ENCODE data around the gene SYCE3.

DNA sequence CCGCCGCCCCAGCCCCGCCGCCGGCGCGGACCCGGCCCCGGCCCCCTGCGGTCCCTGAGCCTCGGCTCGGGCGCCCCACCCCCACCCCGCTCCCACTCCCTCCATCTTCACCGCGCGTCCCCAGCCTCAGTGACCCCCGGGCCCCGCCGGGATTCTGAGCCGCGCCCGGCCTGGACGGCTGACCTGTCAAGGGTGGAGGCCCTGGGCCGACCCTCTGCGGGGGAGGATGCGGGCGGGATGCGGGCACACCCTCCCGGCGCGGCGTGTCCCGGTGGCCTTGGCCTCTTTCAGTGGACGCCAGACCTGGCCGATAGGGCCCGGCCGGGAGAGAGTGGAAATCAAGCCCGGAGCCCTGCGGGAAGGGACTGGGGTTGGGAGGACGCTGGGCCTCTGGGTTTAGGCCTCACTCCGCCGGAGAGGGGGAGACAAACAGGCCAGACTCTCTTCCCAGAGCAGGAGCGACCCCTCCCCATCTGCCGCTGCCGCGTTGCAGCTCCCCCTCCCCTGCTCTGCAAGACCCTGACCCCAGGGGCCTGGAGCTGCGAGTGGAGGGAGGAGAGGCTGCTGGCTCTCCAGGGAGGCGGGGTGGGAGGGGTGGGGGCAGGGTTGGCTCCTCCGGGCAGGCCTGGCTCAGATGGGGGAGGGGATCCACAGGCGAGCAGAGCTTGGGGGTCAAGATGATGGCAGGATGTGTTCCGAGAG is 38.4 kb upstream of the SYCE3 start:
- TF ChIP-seq SMC3 (IDR thresholded peaks at IDR 0.05; ENCODE audit: low read depth, low read length) (no peak), EZH2phosphoT487 (IDR thresholded peaks at IDR 0.05; ENCODE audit: borderline replicate concordance, low read depth) (no peak), POLR2AphosphoS5 (IDR thresholded peaks at IDR 0.05; ENCODE audit: low read depth, low read length) (no peak), TCF12 (IDR thresholded peaks at IDR 0.05) (no peak), RCOR1 (IDR thresholded peaks at IDR 0.05; ENCODE audit: low read length) (no peak), YY1 (IDR thresholded peaks at IDR 0.05; ENCODE audit: low read depth) (no peak), GABPA (IDR thresholded peaks at IDR 0.05; ENCODE audit: low read depth) (no peak), TEAD4 (IDR thresholded peaks at IDR 0.05; ENCODE audit: borderline replicate concordance, insufficient read depth) (no peak), RFX5 (IDR thresholded peaks at IDR 0.05; ENCODE audit: low read length) (no peak), TAF1 (IDR thresholded peaks at IDR 0.05; ENCODE audit: borderline replicate concordance, low read depth, low read length) (no peak)
- TF ChIP-seq, protein P1, sequence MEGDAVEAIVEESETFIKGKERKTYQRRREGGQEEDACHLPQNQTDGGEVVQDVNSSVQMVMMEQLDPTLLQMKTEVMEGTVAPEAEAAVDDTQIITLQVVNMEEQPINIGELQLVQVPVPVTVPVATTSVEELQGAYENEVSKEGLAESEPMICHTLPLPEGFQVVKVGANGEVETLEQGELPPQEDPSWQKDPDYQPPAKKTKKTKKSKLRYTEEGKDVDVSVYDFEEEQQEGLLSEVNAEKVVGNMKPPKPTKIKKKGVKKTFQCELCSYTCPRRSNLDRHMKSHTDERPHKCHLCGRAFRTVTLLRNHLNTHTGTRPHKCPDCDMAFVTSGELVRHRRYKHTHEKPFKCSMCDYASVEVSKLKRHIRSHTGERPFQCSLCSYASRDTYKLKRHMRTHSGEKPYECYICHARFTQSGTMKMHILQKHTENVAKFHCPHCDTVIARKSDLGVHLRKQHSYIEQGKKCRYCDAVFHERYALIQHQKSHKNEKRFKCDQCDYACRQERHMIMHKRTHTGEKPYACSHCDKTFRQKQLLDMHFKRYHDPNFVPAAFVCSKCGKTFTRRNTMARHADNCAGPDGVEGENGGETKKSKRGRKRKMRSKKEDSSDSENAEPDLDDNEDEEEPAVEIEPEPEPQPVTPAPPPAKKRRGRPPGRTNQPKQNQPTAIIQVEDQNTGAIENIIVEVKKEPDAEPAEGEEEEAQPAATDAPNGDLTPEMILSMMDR (IDR thresholded peaks at IDR 0.05), result no peak
- TF ChIP-seq, protein P2, sequence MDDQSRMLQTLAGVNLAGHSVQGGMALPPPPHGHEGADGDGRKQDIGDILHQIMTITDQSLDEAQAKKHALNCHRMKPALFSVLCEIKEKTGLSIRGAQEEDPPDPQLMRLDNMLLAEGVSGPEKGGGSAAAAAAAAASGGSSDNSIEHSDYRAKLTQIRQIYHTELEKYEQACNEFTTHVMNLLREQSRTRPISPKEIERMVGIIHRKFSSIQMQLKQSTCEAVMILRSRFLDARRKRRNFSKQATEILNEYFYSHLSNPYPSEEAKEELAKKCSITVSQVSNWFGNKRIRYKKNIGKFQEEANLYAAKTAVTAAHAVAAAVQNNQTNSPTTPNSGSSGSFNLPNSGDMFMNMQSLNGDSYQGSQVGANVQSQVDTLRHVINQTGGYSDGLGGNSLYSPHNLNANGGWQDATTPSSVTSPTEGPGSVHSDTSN (IDR thresholded peaks at IDR 0.05), result no peak
- TF ChIP-seq, protein P3, sequence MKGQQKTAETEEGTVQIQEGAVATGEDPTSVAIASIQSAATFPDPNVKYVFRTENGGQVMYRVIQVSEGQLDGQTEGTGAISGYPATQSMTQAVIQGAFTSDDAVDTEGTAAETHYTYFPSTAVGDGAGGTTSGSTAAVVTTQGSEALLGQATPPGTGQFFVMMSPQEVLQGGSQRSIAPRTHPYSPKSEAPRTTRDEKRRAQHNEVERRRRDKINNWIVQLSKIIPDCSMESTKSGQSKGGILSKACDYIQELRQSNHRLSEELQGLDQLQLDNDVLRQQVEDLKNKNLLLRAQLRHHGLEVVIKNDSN (IDR thresholded peaks at IDR 0.05; ENCODE audit: borderline replicate concordance, low read depth), result no peak
- TF ChIP-seq, protein P4, sequence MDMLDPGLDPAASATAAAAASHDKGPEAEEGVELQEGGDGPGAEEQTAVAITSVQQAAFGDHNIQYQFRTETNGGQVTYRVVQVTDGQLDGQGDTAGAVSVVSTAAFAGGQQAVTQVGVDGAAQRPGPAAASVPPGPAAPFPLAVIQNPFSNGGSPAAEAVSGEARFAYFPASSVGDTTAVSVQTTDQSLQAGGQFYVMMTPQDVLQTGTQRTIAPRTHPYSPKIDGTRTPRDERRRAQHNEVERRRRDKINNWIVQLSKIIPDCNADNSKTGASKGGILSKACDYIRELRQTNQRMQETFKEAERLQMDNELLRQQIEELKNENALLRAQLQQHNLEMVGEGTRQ (IDR thresholded peaks at IDR 0.05; ENCODE audit: borderline replicate concordance, low read depth, low read length), result no peak
